HG03175 (cell line): ENCODE data around the gene NOTCH2NLA.
"Not testable (repeated sequence)": the region's sequence is repeated elsewhere in the genome, so short reads cannot be mapped to it uniquely, and the experiment has no call there.

ENCODE experiments used
- ATAC-seq: cut with Tn5 transposase; IDR thresholded peaks from one replicate; pipeline ENCODE4 v1.9.1; 2021; ENCODE audit warnings: mild to moderate bottlenecking, moderate library complexity; ENCODE audit not compliant: unreplicated experiment

Gene NOTCH2NLA

DNA sequence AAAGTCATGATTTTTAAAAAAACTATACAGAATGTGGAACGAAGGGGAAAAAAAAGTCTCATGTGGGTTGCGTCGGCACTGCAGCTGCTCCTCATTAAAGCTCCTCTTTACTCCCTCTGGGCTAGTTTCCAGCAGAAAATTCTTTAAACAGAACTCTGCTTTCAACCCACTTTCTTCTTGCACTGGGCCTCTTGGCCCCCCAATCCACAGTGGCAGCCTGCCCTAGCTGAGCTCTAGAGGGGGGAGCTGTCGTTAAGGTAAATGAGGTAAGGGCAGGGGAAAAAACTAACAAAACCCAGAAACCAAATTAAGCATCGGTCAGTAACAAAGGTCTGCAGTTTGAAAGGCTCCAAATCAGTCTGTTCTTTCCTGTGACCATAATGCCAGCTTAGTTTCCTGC is 54.3 kb downstream of the NOTCH2NLA start:
- ATAC-seq: not testable (repeated sequence)

GRCh38 chr1:146167740-146168139 is 61.1 kb downstream of the NOTCH2NLA start:
- not testable (repeated sequence) for ATAC-seq

- ATAC-seq: not testable (repeated sequence)
Observed at GRCh38 chr1:146167273-146167672, 61.5 kb downstream of the NOTCH2NLA start.

GRCh38 chr1:146144465-146144864 is 84.4 kb downstream of the NOTCH2NLA start, which contains the start of gene NBPF10:
Gene NBPF10 (minus strand): TSS chr1:146144804. CDS start chr1:146144769, 35 bp downstream.
- not testable (repeated sequence) for ATAC-seq
